ENCODE data around the gene SH3RF3. TPM values are rescaled to one million over a fixed set of nuclear protein-coding genes. Genes with fewer than 3 reads are reported as not detected.

Gene SH3RF3
- total RNA-seq, 1 donor from 2014 or later, result 7.3 TPM

- Mint-ChIP-seq H3K27ac (ENCODE audit: unreplicated experiment) (no peak overlapping the region), H3K4me3 (ENCODE audit: unreplicated experiment) (no peak overlapping the region), H3K36me3 (ENCODE audit: low read depth, unreplicated experiment) (peaks cover 6% of the 10 kb centered on the region), H3K4me1 (ENCODE audit: low read depth, unreplicated experiment) (peaks cover 11% of the 10 kb centered on the region), H3K9me3 (ENCODE audit: unreplicated experiment) (no peaks in the 10 kb centered on the region), H3K27me3 (ENCODE audit: low read depth, unreplicated experiment) (peaks cover 6% of the 10 kb centered on the region)
- Histone ChIP-seq H3K4me3 (ENCODE audit: insufficient read depth, low read depth, low read length) (no peak overlapping the region), H4K20me1 (ENCODE audit: insufficient read depth, low read length) (no peaks in the 10 kb centered on the region), H3K9ac (ENCODE audit: low read length) (no peak overlapping the region), H3K36me3 (ENCODE audit: insufficient read depth, low read length) (no peaks in the 10 kb centered on the region), H3K27ac (ENCODE audit: low read depth, low read length) (peak overlapping the region; percentile 15), H3K4me2 (ENCODE audit: low read length) (peak overlapping the region; percentile 29), H2AFZ (ENCODE audit: low read depth, low read length) (no peak overlapping the region), H3K4me1 (ENCODE audit: insufficient read depth, low read length) (peaks cover 13% of the 10 kb centered on the region), H3K79me2 (ENCODE audit: insufficient read depth, low read length) (no peaks in the 10 kb centered on the region), H3K9me3 (ENCODE audit: insufficient read depth, low read depth, low read length) (no peaks in the 10 kb centered on the region), H3K27me3 (ENCODE audit: insufficient read depth, low read length) (no peaks in the 10 kb centered on the region)
- FAIRE-seq, result peak; percentile 13
- TF ChIP-seq EZH2 (IDR thresholded peaks at IDR 0.05; ENCODE audit: insufficient read depth, low read length), result no peak
- DNase-seq (ENCODE audit: low read depth), result peak; percentile 80
These were observed 368.5 kb downstream of the SH3RF3 start for GRCh38 chr2:109497463-109497862.

- peaks cover 13% of the 10 kb centered on the region for H3K4me1 ChIP-seq (ENCODE audit: insufficient read depth, low read length)
- H2AFZ ChIP-seq (ENCODE audit: low read depth, low read length), result no peak overlapping the region
- H4K20me1 ChIP-seq (ENCODE audit: insufficient read depth, low read length), result no peaks in the 10 kb centered on the region
- TF ChIP-seq EZH2 (IDR thresholded peaks at IDR 0.05; ENCODE audit: insufficient read depth, low read length), result no peak
- TF ChIP-seq CTCF (IDR thresholded peaks at IDR 0.05; ENCODE audit: insufficient read depth, low read depth, low read length), result no peak
- no peaks in the 10 kb centered on the region for H3K9me3 ChIP-seq (ENCODE audit: insufficient read depth, low read depth, low read length)
- H3K36me3 ChIP-seq (ENCODE audit: insufficient read depth, low read length), result no peaks in the 10 kb centered on the region
- H3K4me1 Mint-ChIP-seq (ENCODE audit: low read depth, unreplicated experiment), result peaks cover 11% of the 10 kb centered on the region
- H3K4me3 ChIP-seq (ENCODE audit: insufficient read depth, low read depth, low read length), result no peak overlapping the region
- no peak for DNase-seq (ENCODE audit: low read depth)
- FAIRE-seq, result no peak
- H3K9me3 Mint-ChIP-seq (ENCODE audit: unreplicated experiment), result no peaks in the 10 kb centered on the region
- no peak overlapping the region for H3K9ac ChIP-seq (ENCODE audit: low read length)
- no peaks in the 10 kb centered on the region for H3K79me2 ChIP-seq (ENCODE audit: insufficient read depth, low read length)
- H3K27me3 Mint-ChIP-seq (ENCODE audit: low read depth, unreplicated experiment), result peaks cover 7% of the 10 kb centered on the region
- no peak overlapping the region for H3K4me3 Mint-ChIP-seq (ENCODE audit: unreplicated experiment)
- H3K36me3 Mint-ChIP-seq (ENCODE audit: low read depth, unreplicated experiment), result peaks cover 7% of the 10 kb centered on the region
- no peaks in the 10 kb centered on the region for H3K27me3 ChIP-seq (ENCODE audit: insufficient read depth, low read length)
- H3K27ac ChIP-seq (ENCODE audit: low read depth, low read length), result no peak overlapping the region
- no peak overlapping the region for H3K27ac Mint-ChIP-seq (ENCODE audit: unreplicated experiment)
- H3K4me2 ChIP-seq (ENCODE audit: low read length), result peak overlapping the region; percentile 29
These were observed 369.2 kb downstream of the SH3RF3 start for GRCh38 chr2:109497911-109498870.

DNA sequence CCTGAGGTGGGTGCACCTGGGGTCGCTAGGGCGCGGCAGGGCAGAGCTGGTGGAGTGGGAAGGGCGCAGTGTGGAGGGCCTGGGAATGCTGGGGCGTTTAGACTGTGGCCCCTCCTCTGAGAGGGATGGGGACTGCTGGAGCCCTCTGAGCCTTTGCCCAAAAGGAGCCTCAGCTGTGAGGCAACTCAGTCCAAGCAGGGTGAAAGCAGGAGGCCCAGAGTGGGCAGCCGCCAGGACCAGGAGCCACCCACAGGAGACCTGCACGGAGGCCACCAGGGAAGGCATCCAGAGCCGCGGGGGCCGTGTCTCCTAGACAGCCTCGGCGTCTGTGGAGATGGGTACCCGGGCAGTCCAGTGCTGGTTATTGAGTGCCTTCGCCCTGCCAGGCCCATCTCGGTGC, 369.9 kb downstream of the SH3RF3 start:
- Mint-ChIP-seq H3K4me3 (ENCODE audit: unreplicated experiment) (no peak overlapping the region), H3K27me3 (ENCODE audit: low read depth, unreplicated experiment) (peaks cover 10% of the 10 kb centered on the region), H3K4me1 (ENCODE audit: low read depth, unreplicated experiment) (peaks cover 11% of the 10 kb centered on the region), H3K9me3 (ENCODE audit: unreplicated experiment) (no peaks in the 10 kb centered on the region), H3K36me3 (ENCODE audit: low read depth, unreplicated experiment) (peaks cover 9% of the 10 kb centered on the region), H3K27ac (ENCODE audit: unreplicated experiment) (no peak overlapping the region)
- H3K27me3 ChIP-seq (ENCODE audit: insufficient read depth, low read length), result no peaks in the 10 kb centered on the region
- TF ChIP-seq CTCF (IDR thresholded peaks at IDR 0.05; ENCODE audit: insufficient read depth, low read depth, low read length), result no peak
- no peak for TF ChIP-seq EZH2 (IDR thresholded peaks at IDR 0.05; ENCODE audit: insufficient read depth, low read length)
- no peaks in the 10 kb centered on the region for H3K79me2 ChIP-seq (ENCODE audit: insufficient read depth, low read length)
- no peaks in the 10 kb centered on the region for H4K20me1 ChIP-seq (ENCODE audit: insufficient read depth, low read length)
- H3K27ac ChIP-seq (ENCODE audit: low read depth, low read length), result no peak overlapping the region
- DNase-seq (ENCODE audit: low read depth), result no peak
- no peak overlapping the region for H3K4me2 ChIP-seq (ENCODE audit: low read length)
- no peaks in the 10 kb centered on the region for H3K36me3 ChIP-seq (ENCODE audit: insufficient read depth, low read length)
- FAIRE-seq, result no peak
- H3K9me3 ChIP-seq (ENCODE audit: insufficient read depth, low read depth, low read length), result no peaks in the 10 kb centered on the region
- H3K4me3 ChIP-seq (ENCODE audit: insufficient read depth, low read depth, low read length), result no peak overlapping the region
- H2AFZ ChIP-seq (ENCODE audit: low read depth, low read length), result no peak overlapping the region
- no peak overlapping the region for H3K9ac ChIP-seq (ENCODE audit: low read length)
- H3K4me1 ChIP-seq (ENCODE audit: insufficient read depth, low read length), result peaks cover 13% of the 10 kb centered on the region
